NCI-H1048 (cell line): Measurements from ENCODE around the gene PPP2R1B.

Experiments
- DNase-seq: peaks from one replicate; lab custom pipeline; 2025; lab: John Stamatoyannopoulos, UW

PPP2R1B gene

DNA sequence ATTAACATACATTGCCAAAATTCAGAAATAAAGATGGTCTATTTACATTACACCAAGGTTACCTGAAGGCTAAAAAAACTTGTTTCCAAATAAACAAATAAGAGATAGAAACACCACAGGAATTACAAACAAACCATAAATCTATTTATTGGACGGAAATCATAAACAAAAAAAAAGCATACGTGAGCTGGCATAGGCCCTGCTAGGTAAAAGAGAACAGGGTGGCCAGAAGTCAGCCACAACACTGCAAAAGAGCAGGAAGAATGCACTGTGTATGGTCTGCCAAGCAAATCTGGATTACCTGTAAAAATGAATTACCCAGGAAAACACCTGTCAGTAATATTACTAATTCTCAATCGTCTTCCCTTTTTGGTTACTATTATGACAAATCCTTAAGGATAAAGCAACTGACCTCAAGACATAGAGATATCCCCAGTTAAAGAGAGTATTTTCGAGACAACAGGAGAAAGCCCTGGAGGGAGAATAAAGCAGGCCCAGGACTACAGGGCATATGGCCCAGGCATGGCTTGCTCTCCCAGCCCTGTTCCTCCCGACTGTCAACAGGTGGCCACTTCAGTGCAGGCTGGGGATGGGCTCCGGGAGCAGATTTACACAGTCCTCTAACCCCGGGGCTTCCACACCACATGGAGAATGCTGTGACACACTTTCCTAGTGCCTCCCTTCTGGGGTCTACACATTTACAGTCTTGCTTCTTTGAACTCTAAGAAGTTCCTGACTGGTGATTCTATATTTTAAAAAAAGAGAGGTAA, 18.0 kb downstream of the PPP2R1B start:
- DNase-seq, result no peak

DNA sequence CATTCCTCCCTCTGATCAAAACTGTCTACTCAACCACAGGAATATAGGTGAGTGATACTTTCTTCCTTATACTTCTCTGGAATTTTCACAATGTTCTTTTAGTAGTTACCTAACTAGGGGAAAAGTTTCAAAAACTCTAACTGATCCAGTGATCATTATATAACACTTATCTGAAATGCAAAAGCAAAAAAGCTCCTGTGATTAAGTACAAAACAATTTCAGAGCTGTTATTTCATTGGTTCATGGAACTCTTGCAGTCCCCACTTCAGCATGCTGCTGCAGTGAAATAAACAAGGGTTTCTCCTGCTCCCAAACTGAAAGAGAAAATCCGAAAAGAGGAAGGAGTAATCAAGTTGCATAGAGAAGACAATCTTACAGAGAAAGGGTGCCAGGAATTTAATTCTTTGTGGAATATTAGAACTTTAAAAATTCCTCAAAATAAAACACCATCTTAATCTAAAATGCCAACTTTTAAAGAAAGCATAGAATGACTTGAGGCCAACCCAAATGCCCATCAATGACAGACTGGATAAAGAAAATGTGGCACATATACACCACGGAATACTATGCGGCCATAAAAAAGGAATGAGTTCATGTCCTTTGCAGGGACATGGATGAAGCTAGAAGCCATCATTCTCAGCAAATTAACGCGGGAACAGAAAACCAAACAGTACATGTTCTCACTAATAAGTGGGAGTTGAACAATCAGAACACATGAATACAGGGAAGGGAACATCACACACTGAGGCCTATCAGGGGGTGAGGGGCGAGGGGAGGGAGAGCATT, 20.3 kb downstream of the PPP2R1B start:
- no peak for DNase-seq

DNA sequence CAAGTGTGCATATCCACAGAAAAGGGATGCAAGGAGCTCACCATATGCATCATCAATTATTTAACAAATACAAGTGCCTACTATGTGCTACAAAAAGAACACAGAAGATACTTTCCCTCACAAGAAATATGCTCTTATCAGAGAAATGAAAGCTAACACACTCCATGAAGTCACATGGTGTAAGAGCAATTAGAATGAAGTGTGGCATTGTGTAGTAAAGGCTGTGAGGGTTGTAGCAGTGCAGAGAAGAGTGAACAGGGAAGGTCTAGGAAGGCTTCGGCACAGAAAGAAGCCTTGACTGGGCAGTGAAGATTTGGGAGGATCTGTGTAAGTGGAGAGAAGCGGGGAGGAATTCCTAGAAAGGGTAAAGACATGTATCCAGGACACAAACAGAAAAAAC, 22.5 kb downstream of the PPP2R1B start:
- no peak for DNase-seq

- no peak for DNase-seq
These were observed 24.4 kb downstream of the PPP2R1B start for GRCh38 chr11:111741751-111742150.

GRCh38 chr11:111739299-111739698, 26.9 kb downstream of the PPP2R1B start:
- DNase-seq, result no peak

GRCh38 chr11:111737444-111738210, 28.6 kb downstream of the PPP2R1B start:
- DNase-seq, result no peak

GRCh38 chr11:111736621-111737443, 29.4 kb downstream of the PPP2R1B start:
- DNase-seq, result no peak

- no peak for DNase-seq
These were observed 30.0 kb downstream of the PPP2R1B start for GRCh38 chr11:111736181-111736590.

- peak; percentile 63 for DNase-seq
These were observed 30.7 kb downstream of the PPP2R1B start for GRCh38 chr11:111735262-111736116.

GRCh38 chr11:111734954-111735261, 31.3 kb downstream of the PPP2R1B start:
- no peak for DNase-seq

DNA sequence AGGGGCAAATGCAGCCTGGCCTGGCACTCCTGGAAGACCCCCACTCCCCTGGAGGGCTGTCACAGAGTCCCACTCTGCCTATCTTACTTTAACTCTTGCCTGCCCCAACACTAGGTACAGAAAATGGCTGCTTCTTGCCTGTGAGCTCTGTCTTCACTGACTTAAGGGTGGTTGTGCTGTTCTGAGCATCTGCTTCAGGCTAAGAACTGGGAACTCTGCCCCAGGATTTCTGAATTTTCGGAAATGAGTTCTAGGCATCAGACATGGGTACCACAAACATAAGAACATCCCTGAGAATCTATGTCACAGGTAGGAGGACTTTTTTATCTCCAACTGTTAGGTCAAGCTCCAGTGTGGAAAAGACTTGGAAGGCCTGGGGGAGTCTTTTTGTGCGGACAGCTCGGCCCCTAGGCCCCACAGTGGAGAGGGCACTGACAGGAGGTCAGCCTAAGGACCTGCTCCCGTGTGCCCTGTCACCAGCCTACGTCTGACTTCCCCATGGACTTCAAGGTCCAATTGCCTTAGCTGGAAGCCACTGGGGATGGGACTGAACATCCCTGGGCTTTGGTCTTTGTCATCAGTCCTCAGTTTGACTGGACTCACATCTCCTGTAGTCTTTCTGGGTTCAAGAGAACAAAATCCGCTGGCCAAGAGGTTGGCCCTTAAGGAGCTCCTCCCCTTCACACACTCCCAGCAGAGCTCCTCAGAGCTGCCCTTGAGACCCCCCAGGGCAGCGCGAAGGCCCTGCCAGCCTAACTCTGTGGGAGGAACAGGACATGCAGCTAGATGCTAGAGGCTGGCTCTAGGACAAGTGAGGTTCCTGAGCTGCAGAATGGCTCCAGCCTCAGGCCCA, 31.9 kb downstream of the PPP2R1B start:
- no peak for DNase-seq

GRCh38 chr11:111733611-111734088, 32.5 kb downstream of the PPP2R1B start:
- no peak for DNase-seq

DNA sequence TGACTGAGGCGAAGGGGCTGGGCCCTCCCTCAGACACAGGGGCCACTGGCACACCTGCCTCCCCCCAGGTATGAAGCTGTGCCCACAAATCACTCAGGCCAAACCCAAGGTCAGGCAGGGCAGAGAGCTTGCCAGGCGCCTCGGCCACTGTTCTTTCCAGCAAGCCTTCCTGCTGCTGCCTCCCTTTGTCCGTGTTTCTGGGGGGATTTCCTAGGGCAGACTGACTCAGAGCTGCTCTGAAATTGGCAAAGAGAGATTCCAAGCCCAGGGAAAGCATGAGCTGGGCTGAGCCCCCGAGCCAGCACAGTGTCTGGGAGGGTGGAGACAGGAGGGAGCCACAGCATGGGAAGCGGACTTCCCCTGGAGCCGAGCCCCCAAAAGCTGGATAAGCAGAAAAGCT, 33.2 kb downstream of the PPP2R1B start:
- DNase-seq, result no peak

DNA sequence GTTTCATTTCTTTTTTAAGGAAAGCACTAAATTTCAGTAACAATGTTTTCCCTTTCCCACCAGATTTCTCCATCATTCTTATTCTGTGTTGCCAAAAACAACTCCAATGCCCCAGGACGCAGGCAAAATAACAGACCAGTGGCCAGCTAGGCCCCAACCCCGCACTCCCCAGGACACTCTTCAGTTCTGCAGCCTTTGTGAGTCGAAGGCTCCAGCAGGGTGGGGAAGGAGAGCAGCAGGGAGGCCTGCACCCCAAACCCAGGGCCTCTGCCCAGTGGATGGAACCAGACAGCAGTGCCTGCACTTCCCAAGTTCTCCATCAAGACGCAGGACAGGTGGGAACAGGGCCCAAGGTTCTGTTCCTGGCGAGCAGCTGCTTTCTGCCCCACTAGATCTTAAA, 34.4 kb downstream of the PPP2R1B start:
- no peak for DNase-seq

DNA sequence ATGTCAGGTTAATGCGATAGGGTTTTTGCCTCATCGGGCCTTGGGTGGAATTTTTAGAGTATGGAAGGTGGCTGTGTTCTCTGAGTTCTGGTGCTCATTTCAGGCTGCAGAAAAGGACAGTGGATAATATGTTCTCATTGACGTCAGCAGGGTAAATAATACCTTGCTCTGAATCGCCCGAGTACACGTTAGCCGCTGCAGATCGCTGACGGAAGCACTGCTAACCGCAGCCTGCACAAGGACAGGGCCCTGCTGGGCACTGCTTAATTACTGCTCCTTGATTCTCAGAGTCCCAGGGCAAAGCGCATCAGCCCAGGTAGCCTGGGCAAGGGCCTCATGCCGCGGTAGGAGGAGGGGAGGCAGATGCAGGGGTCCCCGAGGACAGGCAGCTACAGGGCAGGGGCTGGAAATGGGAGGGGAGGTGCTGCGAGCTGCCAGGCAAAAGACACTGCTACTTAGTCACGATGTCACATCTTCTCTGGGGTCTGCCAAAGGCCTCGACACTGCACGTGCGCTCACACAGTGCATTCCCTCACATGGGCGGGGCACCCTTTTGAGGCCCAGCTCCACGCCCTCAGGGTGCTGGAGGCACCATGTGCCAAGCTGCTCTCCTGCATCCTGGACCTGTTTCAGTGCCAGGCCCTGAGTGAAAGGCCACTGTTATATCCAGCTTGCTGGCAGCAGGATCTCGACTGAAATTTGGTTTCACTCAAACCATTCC, 35.2 kb downstream of the PPP2R1B start:
- DNase-seq, result no peak

- DNase-seq, result no peak
These were observed 36.3 kb downstream of the PPP2R1B start for GRCh38 chr11:111729831-111730311.

- no peak for DNase-seq
These were observed 36.9 kb downstream of the PPP2R1B start for GRCh38 chr11:111729071-111729830.

- no peak for DNase-seq
These were observed 38.8 kb downstream of the PPP2R1B start for GRCh38 chr11:111727431-111727830.
